HepG2 (cell line): ENCODE data around the gene JAG1. TPM values are rescaled to one million over a fixed set of nuclear protein-coding genes. Genes with fewer than 3 reads are reported as not detected.
A peak's percentile ranks its signal among the peaks of the same experiment; 100 is the strongest.

ENCODE experiments used
- ARID4A ChIP-seq: sonication (generic); formaldehyde crosslinking; IDR thresholded peaks from 2 replicates; pipeline ENCODE4 v1.5.0; 2020; ENCODE audit warnings: mild to moderate bottlenecking, missing genetic modification reagents, borderline replicate concordance
- BHLHE40 ChIP-seq: IDR thresholded peaks from 2 replicates; pipeline ENCODE4 v1.6.1; 2011; ENCODE audit warnings: low read length, improper control_type of control experiment
- CREM ChIP-seq, 2 experiments: sonication (generic) in 1 of 2; formaldehyde crosslinking in 1 of 2; IDR thresholded peaks; 2 replicates each; pipeline versions ENCODE4 v1.4.0 to v1.6.1; 2016 to 2020; ENCODE audit warnings: antibody characterized with exemption in 1 of 2, mild to moderate bottlenecking in 1 of 2, missing genetic modification reagents in 1 of 2
- FOXO1 ChIP-seq: sonication (generic); formaldehyde crosslinking; IDR thresholded peaks from 2 replicates; pipeline ENCODE4 v1.4.0; 2020; ENCODE audit warnings: missing genetic modification reagents
- HNF4A ChIP-seq: sonication (generic); formaldehyde crosslinking; IDR thresholded peaks from 2 replicates; pipeline ENCODE4 v1.4.0; 2020; ENCODE audit warnings: missing genetic modification reagents
- LCORL ChIP-seq, 2 experiments: fragments of 450-650 bp in 1 of 2; sonication (generic) in 1 of 2; formaldehyde crosslinking in 1 of 2; IDR thresholded peaks; 2 replicates each; pipeline versions ENCODE4 v1.5.0 to v1.6.1; 2017 to 2020; ENCODE audit warnings: antibody characterized with exemption in 1 of 2, missing genetic modification reagents in 1 of 2
- MIER3 ChIP-seq: IDR thresholded peaks from 2 replicates; pipeline ENCODE4 v1.6.1; 2016; ENCODE audit warnings: missing compliant biosample characterization, borderline replicate concordance
- SOX6 ChIP-seq, 2 experiments: fragments of 450-650 bp in 1 of 2; sonication (generic) in 1 of 2; formaldehyde crosslinking in 1 of 2; IDR thresholded peaks; 2 replicates each; pipeline versions ENCODE4 v1.4.0 to v1.6.1; 2017 to 2020; ENCODE audit warnings: antibody characterized with exemption in 1 of 2, mild to moderate bottlenecking in 1 of 2, missing genetic modification reagents in 1 of 2
- TBX2 ChIP-seq: sonication (generic); formaldehyde crosslinking; IDR thresholded peaks from 2 replicates; pipeline ENCODE4 v1.5.0; 2020; ENCODE audit warnings: missing genetic modification reagents, mild to moderate bottlenecking, borderline replicate concordance
- ZBTB43 ChIP-seq: sonication (generic); formaldehyde crosslinking; conservative IDR thresholded peaks from 2 replicates; pipeline ENCODE4 v1.4.0; 2020; ENCODE audit warnings: missing genetic modification reagents
- ZMYM2 ChIP-seq: sonication (generic); formaldehyde crosslinking; IDR thresholded peaks from 2 replicates; pipeline ENCODE4 v1.8.0; 2022; ENCODE audit warnings: mild to moderate bottlenecking, missing genetic modification reagents
- ZNF205 ChIP-seq: IDR thresholded peaks from 2 replicates; pipeline ENCODE4 v1.6.1; 2018; ENCODE audit warnings: missing biosample characterization, missing genetic modification reagents
- ZNF292 ChIP-seq: sonication (generic); formaldehyde crosslinking; IDR thresholded peaks from 2 replicates; pipeline ENCODE4 v1.8.1; 2022; ENCODE audit warnings: mild to moderate bottlenecking, low read depth, missing genetic modification reagents, borderline replicate concordance
- ZNF430 ChIP-seq: sonication (generic); formaldehyde crosslinking; IDR thresholded peaks from 2 replicates; pipeline ENCODE4 v1.9.0; 2021; ENCODE audit warnings: mild to moderate bottlenecking, missing genetic modification reagents
- ZNF501 ChIP-seq: sonication (generic); formaldehyde crosslinking; IDR thresholded peaks from 2 replicates; pipeline ENCODE4 v1.5.1; 2020; ENCODE audit warnings: mild to moderate bottlenecking, moderate library complexity, missing genetic modification reagents
- ZSCAN21 ChIP-seq: sonication (generic); formaldehyde crosslinking; IDR thresholded peaks from 2 replicates; pipeline ENCODE4 v1.8.0; 2022; ENCODE audit warnings: mild to moderate bottlenecking, missing genetic modification reagents, moderate library complexity, borderline replicate concordance
- polyA plus RNA-seq, 8 experiments: library from polyadenylated mRNA; depleted of rRNA in 3 of 8; stranded (reverse) in 7 of 8; unstranded in 1 of 8; fragments of >200 nt; fragmentation: Illumina TruSeq in 4 of 8; extraction: Trizol in 4 of 8; gene quantifications; 2 replicates each; pipeline versions ENCODE4 v1.2.1 to v1.2.3, GENCODE V29; 2011 to 2016; ENCODE audit warnings: low read depth in 4 of 8, missing spikeins in 1 of 8, mixed read lengths in 1 of 8; ENCODE audit not compliant: insufficient read depth in 1 of 8
- total RNA-seq, 5 experiments: library from RNA; depleted of rRNA; stranded (reverse); fragments of >200 nt; fragmentation: Illumina TruSeq; extraction: Trizol; gene quantifications; 2 replicates each; pipeline ENCODE4 v1.2.3, GENCODE V29; 2016; ENCODE audit warnings: low read depth in 1 of 5
- TF ChIP-seq, protein P1 (sequence below): sonication (generic); formaldehyde crosslinking; IDR thresholded peaks from 2 replicates; pipeline ENCODE4 v1.4.0; 2020; ENCODE audit warnings: missing genetic modification reagents
- TF ChIP-seq, protein P2 (sequence below): sonication (generic); IDR thresholded peaks from 2 replicates; pipeline ENCODE4 v1.6.1; 2016; ENCODE audit warnings: low read depth, borderline replicate concordance

JAG1 gene
- total and polyA plus RNA-seq, 2 of the 13 experiments (the other 11 are each of a cell fraction or from before 2014, with no cell fraction given), result 47.1 to 56.3 TPM

- 0 out of 2 replicates have a peak, but pooled peaks have one; percentile 48 for TF ChIP-seq ZNF501 (CRISPR knock-in tag)
- TF ChIP-seq SOX6 (IDR thresholded peaks at IDR 0.05), result no peak
- TF ChIP-seq SOX6 (CRISPR knock-in tag; IDR thresholded peaks at IDR 0.05), result peak; percentile 86
- no peak for TF ChIP-seq LCORL (IDR thresholded peaks at IDR 0.05)
- TF ChIP-seq LCORL (CRISPR knock-in tag; IDR thresholded peaks at IDR 0.05), result 0 out of 2 replicates have a peak, but pooled peaks have one; percentile 55
- TF ChIP-seq ARID4A (CRISPR knock-in tag), result peak; percentile 46; the same call in 1 of the 2 replicates
- peak; percentile 57; the same call in 1 of the 2 replicates for TF ChIP-seq ZNF205 (CRISPR knock-in tag)
- TF ChIP-seq, protein P1, sequence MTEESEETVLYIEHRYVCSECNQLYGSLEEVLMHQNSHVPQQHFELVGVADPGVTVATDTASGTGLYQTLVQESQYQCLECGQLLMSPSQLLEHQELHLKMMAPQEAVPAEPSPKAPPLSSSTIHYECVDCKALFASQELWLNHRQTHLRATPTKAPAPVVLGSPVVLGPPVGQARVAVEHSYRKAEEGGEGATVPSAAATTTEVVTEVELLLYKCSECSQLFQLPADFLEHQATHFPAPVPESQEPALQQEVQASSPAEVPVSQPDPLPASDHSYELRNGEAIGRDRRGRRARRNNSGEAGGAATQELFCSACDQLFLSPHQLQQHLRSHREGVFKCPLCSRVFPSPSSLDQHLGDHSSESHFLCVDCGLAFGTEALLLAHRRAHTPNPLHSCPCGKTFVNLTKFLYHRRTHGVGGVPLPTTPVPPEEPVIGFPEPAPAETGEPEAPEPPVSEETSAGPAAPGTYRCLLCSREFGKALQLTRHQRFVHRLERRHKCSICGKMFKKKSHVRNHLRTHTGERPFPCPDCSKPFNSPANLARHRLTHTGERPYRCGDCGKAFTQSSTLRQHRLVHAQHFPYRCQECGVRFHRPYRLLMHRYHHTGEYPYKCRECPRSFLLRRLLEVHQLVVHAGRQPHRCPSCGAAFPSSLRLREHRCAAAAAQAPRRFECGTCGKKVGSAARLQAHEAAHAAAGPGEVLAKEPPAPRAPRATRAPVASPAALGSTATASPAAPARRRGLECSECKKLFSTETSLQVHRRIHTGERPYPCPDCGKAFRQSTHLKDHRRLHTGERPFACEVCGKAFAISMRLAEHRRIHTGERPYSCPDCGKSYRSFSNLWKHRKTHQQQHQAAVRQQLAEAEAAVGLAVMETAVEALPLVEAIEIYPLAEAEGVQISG, result peak; percentile 47; the same call in 1 of the 2 replicates
- TF ChIP-seq, protein P2, sequence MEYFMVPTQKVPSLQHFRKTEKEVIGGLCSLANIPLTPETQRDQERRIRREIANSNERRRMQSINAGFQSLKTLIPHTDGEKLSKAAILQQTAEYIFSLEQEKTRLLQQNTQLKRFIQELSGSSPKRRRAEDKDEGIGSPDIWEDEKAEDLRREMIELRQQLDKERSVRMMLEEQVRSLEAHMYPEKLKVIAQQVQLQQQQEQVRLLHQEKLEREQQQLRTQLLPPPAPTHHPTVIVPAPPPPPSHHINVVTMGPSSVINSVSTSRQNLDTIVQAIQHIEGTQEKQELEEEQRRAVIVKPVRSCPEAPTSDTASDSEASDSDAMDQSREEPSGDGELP, result peak; percentile 44; the same call in 1 of the 2 replicates
- TF ChIP-seq MIER3 (CRISPR knock-in tag), result 0 out of 2 replicates have a peak, but pooled peaks have one; percentile 28
- peak; percentile 63; the same call in 1 of the 2 replicates for TF ChIP-seq ZNF430 (CRISPR knock-in tag)
- TF ChIP-seq ZSCAN21, result no peak
- TF ChIP-seq ZBTB43 (CRISPR knock-in tag), result 0 out of 2 replicates have a peak, but pooled peaks have one; percentile 42
- TF ChIP-seq BHLHE40, result peak; percentile 63
- peak; percentile 56; the same call in 1 of the 2 replicates for TF ChIP-seq CREM (IDR thresholded peaks at IDR 0.05)
- TF ChIP-seq CREM (CRISPR knock-in tag; IDR thresholded peaks at IDR 0.05), result no peak
- TF ChIP-seq TBX2, result peak; percentile 58; the same call in 1 of the 2 replicates
- peak; percentile 57 for TF ChIP-seq HNF4A
- TF ChIP-seq ZMYM2 (CRISPR knock-in tag), result no peak
- TF ChIP-seq ZNF292 (CRISPR knock-in tag), result peak; percentile 87; the same call in 1 of the 2 replicates
- peak; percentile 26; the same call in 1 of the 2 replicates for TF ChIP-seq FOXO1 (CRISPR knock-in tag)
Measured at GRCh38 chr20:10652660-10653261, 21.0 kb downstream of the JAG1 start (continued).
